GM12872 (cell line): ENCODE measurements around the gene ZFP62.

Experiments used
- TF ChIP-seq, protein P1 (sequence below): IDR thresholded peaks from 3 replicates; pipeline ENCODE4 v1.5.1; 2011; ENCODE audit warnings: low read depth, mild to moderate bottlenecking, low read length, moderate library complexity; ENCODE audit not compliant: insufficient read depth

ZFP62 gene

GRCh38 chr5:180860273-180860886, 696 bp downstream of the ZFP62 start:
- TF ChIP-seq, protein P1, sequence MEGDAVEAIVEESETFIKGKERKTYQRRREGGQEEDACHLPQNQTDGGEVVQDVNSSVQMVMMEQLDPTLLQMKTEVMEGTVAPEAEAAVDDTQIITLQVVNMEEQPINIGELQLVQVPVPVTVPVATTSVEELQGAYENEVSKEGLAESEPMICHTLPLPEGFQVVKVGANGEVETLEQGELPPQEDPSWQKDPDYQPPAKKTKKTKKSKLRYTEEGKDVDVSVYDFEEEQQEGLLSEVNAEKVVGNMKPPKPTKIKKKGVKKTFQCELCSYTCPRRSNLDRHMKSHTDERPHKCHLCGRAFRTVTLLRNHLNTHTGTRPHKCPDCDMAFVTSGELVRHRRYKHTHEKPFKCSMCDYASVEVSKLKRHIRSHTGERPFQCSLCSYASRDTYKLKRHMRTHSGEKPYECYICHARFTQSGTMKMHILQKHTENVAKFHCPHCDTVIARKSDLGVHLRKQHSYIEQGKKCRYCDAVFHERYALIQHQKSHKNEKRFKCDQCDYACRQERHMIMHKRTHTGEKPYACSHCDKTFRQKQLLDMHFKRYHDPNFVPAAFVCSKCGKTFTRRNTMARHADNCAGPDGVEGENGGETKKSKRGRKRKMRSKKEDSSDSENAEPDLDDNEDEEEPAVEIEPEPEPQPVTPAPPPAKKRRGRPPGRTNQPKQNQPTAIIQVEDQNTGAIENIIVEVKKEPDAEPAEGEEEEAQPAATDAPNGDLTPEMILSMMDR: peak; percentile 45; the same call in 2 of the 3 replicates

DNA sequence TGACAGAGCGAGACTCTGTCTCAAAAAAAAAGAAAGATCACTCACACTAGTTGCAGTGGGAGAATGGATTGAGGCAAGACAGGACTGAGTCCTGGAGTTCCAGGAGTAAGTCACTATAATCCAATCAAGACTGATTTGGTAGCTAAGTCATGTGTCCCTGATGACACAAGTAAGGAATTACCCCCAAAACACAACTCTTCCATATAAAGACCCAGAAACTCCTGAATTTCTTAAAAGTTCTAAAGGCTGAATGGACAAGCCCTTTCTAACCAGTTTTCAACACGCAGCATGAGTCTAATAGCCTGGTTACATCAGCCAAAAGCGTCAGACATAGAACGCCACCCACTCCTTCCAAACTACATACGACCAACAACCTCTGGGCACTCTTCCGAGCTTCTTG, 2.5 kb downstream of the ZFP62 start:
- TF ChIP-seq, protein P1: no peak

DNA sequence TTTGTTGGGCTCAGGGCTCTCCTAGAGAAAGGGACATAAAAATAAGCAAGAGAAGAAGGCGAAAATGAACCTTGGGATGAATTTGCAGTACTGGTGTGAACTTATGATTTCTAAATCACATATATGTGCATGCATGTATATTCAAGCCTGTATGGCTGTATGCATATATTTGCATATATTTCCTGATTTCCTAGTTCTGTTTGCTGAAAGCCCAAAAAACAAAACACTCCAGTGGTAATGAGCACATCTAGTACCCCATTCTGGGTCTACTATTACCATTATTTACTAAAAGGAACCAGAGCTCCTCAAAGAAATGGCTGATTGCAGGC, 7.3 kb downstream of the ZFP62 start:
- TF ChIP-seq, protein P1: no peak

DNA sequence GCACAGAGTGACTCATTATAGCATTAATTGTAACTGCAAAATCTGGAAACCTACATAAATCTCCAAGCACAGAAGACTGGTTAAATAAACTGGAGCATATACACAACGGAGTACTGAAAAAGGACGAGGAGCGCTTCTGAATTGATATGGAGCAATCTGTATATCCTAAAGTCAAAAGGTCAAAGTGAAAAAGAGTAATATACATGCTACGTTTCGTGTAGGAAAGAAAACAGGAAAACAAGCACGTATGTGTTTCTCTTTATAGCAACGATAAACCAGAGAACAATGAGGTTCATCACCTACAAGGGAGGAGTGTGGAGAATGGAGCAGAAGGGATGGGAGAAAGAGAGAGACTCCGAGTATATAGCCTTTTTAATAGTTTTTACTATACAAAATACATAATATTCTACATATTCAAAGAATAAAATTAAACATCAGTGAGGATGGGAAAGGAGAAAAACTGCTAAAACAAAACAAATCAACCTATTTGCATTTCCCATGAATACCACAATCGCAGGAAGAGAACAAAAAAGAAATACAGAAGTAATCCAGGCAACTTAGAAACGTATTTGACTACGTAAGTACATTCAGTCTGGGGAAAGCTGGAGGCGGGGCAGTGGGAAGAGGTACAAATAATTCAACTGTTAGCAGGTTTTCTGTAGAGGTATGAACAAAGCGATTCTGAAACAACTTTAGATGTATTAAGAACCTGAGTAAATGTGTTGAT, 7.8 kb downstream of the ZFP62 start:
- TF ChIP-seq, protein P1: no peak

GRCh38 chr5:180852495-180852894, 8.6 kb downstream of the ZFP62 start:
- TF ChIP-seq, protein P1: no peak

GRCh38 chr5:180850434-180851078, 10.5 kb downstream of the ZFP62 start:
- TF ChIP-seq, protein P1: no peak

- TF ChIP-seq, protein P1: no peak
These were observed 11.2 kb downstream of the ZFP62 start for GRCh38 chr5:180849827-180850226.
